Cardiac fibroblast (primary cell): ENCODE results near the gene ATP6AP1.

Source experiments
- DNase-seq, 2 donors: peaks; one replicate each; pipeline versions ENCODE4 v3.0.0 to v3.0.0-alpha.2; 2010; ENCODE audit warnings: low read depth in 2 of 2
- H3K4me3 ChIP-seq, 2 donors: replicated peaks in 1 of 2; 1 replicate in 1 of 2; 2 replicates in 1 of 2; pipeline ENCODE4 v1.5.1; 2011; ENCODE audit warnings: low read depth in 2 of 2, low read length in 2 of 2, mild to moderate bottlenecking in 2 of 2, moderate library complexity in 1 of 2
- TF ChIP-seq, protein P1 (sequence below): IDR thresholded peaks from one replicate; pipeline ENCODE4 v1.5.1; 2011; ENCODE audit warnings: low read depth, mild to moderate bottlenecking, low read length, inconsistent platforms

ATP6AP1 gene

GRCh38 chrX:154428176-154429171 is at the start of gene ATP6AP1:
TSS of gene ATP6AP1 (plus strand) at chrX:154428677. CDS start at chrX:154428693, 16 bp downstream.
- H3K4me3 ChIP-seq = peak within 1 kb of the TSS; percentile 69 to 73
- TF ChIP-seq, protein P1, sequence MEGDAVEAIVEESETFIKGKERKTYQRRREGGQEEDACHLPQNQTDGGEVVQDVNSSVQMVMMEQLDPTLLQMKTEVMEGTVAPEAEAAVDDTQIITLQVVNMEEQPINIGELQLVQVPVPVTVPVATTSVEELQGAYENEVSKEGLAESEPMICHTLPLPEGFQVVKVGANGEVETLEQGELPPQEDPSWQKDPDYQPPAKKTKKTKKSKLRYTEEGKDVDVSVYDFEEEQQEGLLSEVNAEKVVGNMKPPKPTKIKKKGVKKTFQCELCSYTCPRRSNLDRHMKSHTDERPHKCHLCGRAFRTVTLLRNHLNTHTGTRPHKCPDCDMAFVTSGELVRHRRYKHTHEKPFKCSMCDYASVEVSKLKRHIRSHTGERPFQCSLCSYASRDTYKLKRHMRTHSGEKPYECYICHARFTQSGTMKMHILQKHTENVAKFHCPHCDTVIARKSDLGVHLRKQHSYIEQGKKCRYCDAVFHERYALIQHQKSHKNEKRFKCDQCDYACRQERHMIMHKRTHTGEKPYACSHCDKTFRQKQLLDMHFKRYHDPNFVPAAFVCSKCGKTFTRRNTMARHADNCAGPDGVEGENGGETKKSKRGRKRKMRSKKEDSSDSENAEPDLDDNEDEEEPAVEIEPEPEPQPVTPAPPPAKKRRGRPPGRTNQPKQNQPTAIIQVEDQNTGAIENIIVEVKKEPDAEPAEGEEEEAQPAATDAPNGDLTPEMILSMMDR = no peak
- peak; percentile 94 to 96 for DNase-seq

DNA sequence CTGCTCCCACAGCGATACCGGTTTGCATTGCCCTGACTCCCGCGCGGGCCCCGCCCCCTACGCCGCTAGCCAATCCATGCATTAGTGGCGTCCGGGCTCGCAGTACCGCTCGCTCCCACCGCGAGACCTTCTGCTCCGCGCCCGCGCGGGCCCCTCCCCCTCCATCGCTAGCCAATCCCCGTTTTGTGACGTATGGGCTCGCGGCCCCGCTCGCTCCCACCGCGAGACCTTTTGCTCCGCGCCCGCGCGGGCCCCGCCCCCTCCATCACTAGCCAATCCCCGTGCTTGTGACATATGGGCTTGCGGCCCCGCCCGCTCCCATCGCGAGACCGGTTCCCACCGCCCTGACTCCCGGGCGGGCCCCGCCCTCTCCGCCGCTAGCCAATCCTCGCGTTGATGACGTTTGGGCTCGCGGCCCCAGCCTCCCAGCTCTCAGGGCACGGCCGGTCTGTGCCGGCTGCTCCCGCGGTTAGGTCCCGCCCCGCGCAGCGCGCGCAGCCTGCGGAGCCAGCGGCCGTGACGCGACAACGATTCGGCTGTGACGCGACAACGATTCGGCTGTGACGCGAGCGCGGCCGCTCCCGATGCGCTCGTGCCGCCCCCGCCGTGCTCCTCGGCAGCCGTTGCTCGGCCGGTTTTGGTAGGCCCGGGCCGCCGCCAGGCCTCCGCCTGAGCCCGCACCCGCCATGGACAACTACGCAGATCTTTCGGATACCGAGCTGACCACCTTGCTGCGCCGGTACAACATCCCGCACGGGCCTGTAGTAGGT is 49.5 kb upstream of the ATP6AP1 start, which contains the start of gene EMD:
TSS of gene EMD (plus strand) at position 497 of the 770 bp plus-strand sequence. CDS start at position 687, 190 bp downstream.
- DNase-seq = peak; percentile 97 to 99
- H3K4me3 ChIP-seq = peak within 1 kb of the TSS; percentile 64 to 71
- TF ChIP-seq, protein P1 = no peak

GRCh38 chrX:154379569-154379951 is 48.9 kb upstream of the ATP6AP1 start:
- no peak for DNase-seq
- H3K4me3 ChIP-seq = peak overlapping the region; percentile 64 to 71
- TF ChIP-seq, protein P1 = no peak

DNA sequence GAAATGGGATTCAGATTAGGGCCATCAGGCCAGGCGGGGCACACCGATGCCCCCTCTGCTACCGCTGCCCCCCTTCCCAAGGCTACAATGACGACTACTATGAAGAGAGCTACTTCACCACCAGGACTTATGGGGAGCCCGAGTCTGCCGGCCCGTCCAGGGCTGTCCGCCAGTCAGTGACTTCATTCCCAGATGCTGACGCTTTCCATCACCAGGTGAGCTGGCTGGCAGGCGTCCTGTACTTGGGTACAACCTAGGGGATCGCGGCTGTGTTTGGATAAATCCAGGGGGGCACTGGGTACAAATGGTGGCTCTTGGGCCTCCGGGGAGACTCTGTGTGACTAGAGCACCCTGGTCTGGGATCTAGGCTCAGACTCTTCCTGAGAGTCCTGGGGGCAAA is 48.3 kb upstream of the ATP6AP1 start:
- DNase-seq = no peak
- TF ChIP-seq, protein P1 = no peak
- peak overlapping the region; percentile 64 to 71 for H3K4me3 ChIP-seq

GRCh38 chrX:154380787-154381186 is 47.7 kb upstream of the ATP6AP1 start:
- TF ChIP-seq, protein P1 = no peak
- peak overlapping the region; percentile 64 to 71 for H3K4me3 ChIP-seq
- DNase-seq = no peak

GRCh38 chrX:154381271-154381670 is 47.2 kb upstream of the ATP6AP1 start:
- TF ChIP-seq, protein P1 = no peak
- no peak overlapping the region for H3K4me3 ChIP-seq
- no peak for DNase-seq
